ENCODE measurements around the gene HAPLN3.

DNA sequence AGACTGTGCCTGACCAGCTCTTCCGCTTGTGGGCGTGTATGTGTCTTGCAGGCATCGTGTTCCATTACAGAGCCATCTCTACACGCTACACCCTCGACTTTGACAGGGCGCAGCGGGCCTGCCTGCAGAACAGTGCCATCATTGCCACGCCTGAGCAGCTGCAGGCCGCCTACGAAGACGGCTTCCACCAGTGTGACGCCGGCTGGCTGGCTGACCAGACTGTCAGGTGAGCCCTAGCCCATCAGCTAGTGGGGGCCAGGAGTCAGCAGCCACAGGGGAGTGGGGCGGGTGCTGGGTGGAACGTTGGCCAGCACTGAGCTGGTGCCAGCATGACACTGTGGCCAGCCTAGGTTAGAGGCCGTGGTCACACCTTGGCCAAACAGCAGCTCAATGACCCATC is 55.4 kb downstream of the HAPLN3 start:
- TF ChIP-seq CTCF (IDR thresholded peaks at IDR 0.05) (no peak), SIN3A (IDR thresholded peaks at IDR 0.05; ENCODE audit: borderline replicate concordance, insufficient read depth, low read depth, low read length) (no peak), POLR2AphosphoS5 (IDR thresholded peaks at IDR 0.05; ENCODE audit: low read depth, low read length) (no peak), TCF7L2 (IDR thresholded peaks at IDR 0.05; ENCODE audit: low read depth, low read length) (no peak)
- TF ChIP-seq, protein P1, sequence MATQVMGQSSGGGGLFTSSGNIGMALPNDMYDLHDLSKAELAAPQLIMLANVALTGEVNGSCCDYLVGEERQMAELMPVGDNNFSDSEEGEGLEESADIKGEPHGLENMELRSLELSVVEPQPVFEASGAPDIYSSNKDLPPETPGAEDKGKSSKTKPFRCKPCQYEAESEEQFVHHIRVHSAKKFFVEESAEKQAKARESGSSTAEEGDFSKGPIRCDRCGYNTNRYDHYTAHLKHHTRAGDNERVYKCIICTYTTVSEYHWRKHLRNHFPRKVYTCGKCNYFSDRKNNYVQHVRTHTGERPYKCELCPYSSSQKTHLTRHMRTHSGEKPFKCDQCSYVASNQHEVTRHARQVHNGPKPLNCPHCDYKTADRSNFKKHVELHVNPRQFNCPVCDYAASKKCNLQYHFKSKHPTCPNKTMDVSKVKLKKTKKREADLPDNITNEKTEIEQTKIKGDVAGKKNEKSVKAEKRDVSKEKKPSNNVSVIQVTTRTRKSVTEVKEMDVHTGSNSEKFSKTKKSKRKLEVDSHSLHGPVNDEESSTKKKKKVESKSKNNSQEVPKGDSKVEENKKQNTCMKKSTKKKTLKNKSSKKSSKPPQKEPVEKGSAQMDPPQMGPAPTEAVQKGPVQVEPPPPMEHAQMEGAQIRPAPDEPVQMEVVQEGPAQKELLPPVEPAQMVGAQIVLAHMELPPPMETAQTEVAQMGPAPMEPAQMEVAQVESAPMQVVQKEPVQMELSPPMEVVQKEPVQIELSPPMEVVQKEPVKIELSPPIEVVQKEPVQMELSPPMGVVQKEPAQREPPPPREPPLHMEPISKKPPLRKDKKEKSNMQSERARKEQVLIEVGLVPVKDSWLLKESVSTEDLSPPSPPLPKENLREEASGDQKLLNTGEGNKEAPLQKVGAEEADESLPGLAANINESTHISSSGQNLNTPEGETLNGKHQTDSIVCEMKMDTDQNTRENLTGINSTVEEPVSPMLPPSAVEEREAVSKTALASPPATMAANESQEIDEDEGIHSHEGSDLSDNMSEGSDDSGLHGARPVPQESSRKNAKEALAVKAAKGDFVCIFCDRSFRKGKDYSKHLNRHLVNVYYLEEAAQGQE (IDR thresholded peaks at IDR 0.05; ENCODE audit: insufficient read depth in 1 of 2, low read depth in 2 of 2, low read length in 1 of 2), result no peak
